Measurements from ENCODE around the gene ABL1.

GRCh38 chr9:130892477-130893304, 57.6 kb downstream of the ABL1 start:
- TF ChIP-seq L3MBTL2 (conservative IDR thresholded peaks at IDR 0.05), result no peak
- TF ChIP-seq SP1 (IDR thresholded peaks at IDR 0.05), result no peak
- no peak for TF ChIP-seq BHLHE40 (IDR thresholded peaks at IDR 0.05; ENCODE audit: borderline replicate concordance)
- no peak for TF ChIP-seq FOXK2 (IDR thresholded peaks at IDR 0.05)
- no peak for TF ChIP-seq TARDBP (IDR thresholded peaks at IDR 0.05)
- TF ChIP-seq FOXM1 (IDR thresholded peaks at IDR 0.05; ENCODE audit: borderline replicate concordance), result no peak
- no peak for TF ChIP-seq ARNT (IDR thresholded peaks at IDR 0.05)
- no peak for TF ChIP-seq SUZ12 (IDR thresholded peaks at IDR 0.05)
- TF ChIP-seq NFRKB (IDR thresholded peaks at IDR 0.05), result no peak
- no peak for TF ChIP-seq LEF1 (IDR thresholded peaks at IDR 0.05; ENCODE audit: borderline replicate concordance)
- no peak for TF ChIP-seq ZNF384 (IDR thresholded peaks at IDR 0.05)
